Kidney (tissue), 14 donors: Measurements from ENCODE around the gene ZFP1. TPM values are rescaled to one million over a fixed set of nuclear protein-coding genes. Genes with fewer than 3 reads are reported as not detected.
A peak's percentile ranks its signal among the peaks of the same experiment; 100 is the strongest.

Source experiments
- DNase-seq, 5 donors: peaks; one replicate each; pipeline ENCODE4 v3.0.0-alpha.2; 2013 to 2020
- FAIRE-seq: peaks from 2 replicates; lab custom pipeline; 2012; peaks lifted over from hg19 to GRCh38; lab: Jason Lieb, UNC
- H3K27ac ChIP-seq, 2 donors: one replicate each; pipeline ENCODE4 v1.7.0; 2013; ENCODE audit warnings: low read depth in 2 of 2, low read length in 2 of 2, inconsistent platforms in 1 of 2
- H3K27me3 ChIP-seq: one replicate; pipeline ENCODE4 v1.7.1; 2013; ENCODE audit warnings: low read length, inconsistent platforms; ENCODE audit not compliant: control insufficient read depth, insufficient read depth
- H3K36me3 ChIP-seq, 3 donors: one replicate each; pipeline versions ENCODE4 v1.7.0 to v1.7.1; 2013; ENCODE audit warnings: low read length in 3 of 3, control low read depth in 1 of 3, inconsistent platforms in 1 of 3; ENCODE audit not compliant: insufficient read depth in 3 of 3, control insufficient read depth in 2 of 3
- H3K4me1 ChIP-seq, 3 donors: one replicate each; pipeline versions ENCODE4 v1.7.0 to v1.7.1; 2013; ENCODE audit warnings: low read length in 3 of 3, inconsistent platforms in 1 of 3, low read depth in 1 of 3; ENCODE audit not compliant: control insufficient read depth in 2 of 3, insufficient read depth in 2 of 3
- H3K4me3 ChIP-seq, 3 donors: one replicate each; pipeline versions ENCODE4 v1.7.0 to v1.8.1; 2013; ENCODE audit warnings: low read length in 3 of 3, control low read depth in 1 of 3, inconsistent platforms in 1 of 3
- H3K9ac ChIP-seq, 3 donors: one replicate each; pipeline versions ENCODE4 v1.7.0 to v1.7.1; 2013; ENCODE audit warnings: low read length in 3 of 3, control low read depth in 1 of 3, inconsistent platforms in 1 of 3
- H3K9me3 ChIP-seq, 3 donors: one replicate each; pipeline versions ENCODE4 v1.7.0 to v1.7.1; 2013; ENCODE audit warnings: low read length in 3 of 3, control low read depth in 1 of 3, inconsistent platforms in 1 of 3; ENCODE audit not compliant: control insufficient read depth in 2 of 3, insufficient read depth in 1 of 3
- intact Hi-C: fragments of 100-400 bp; cut with DNase I; formaldehyde crosslinking; loops from one replicate; pipeline ENCODE4 v1.11.1; 2022
- polyA plus RNA-seq: library from polyadenylated mRNA; stranded (reverse); fragments of 350-450 nt; fragmentation: Illumina TruSeq; extraction: RNeasy Lipid Tissue Mini Kit (QIAGEN cat#74804); gene quantifications from one replicate; pipeline ENCODE4 v1.2.3, GENCODE V29; 2014; ENCODE audit warnings: low read depth, low replicate concordance; ENCODE audit not compliant: insufficient read depth
- total RNA-seq: library from RNA; stranded (reverse); fragmentation: NEBNext Ultra II Directional; extraction: Animal tissue kit (Norgen Biotek cat#: 25700); gene quantifications from one replicate; pipeline ENCODE4 v1.2.1, GENCODE V29; 2021
- TF ChIP-seq, protein P1 (sequence below): IDR thresholded peaks from 3 replicates; pipeline ENCODE4 v1.5.1; 2012; ENCODE audit warnings: mild to moderate bottlenecking, moderate library complexity, borderline replicate concordance; ENCODE audit not compliant: insufficient read depth; ENCODE audit errors: extremely low read depth
- donor health status: control.
- donor health status: control.
- donor health status: control.
- donor health status: control.
- donor health status: control.
- donor health status: DM: yes; HTN: yes; CAD: no.
- donor health status: Normal renal cell carcinoma (clear cell type).

ZFP1 gene
- total and polyA plus RNA-seq, 2 donors from 2014 or later = 4.6 to 9.2 TPM

GRCh38 chr16:75099738-75100602 is 48.4 kb upstream of the ZFP1 start:
- Histone ChIP-seq H3K4me3 (no peak overlapping the region), H3K4me1 (peaks cover 0 to 22% (median 11%) of the 10 kb centered on the region in 3 donors), H3K36me3 (peaks cover 0 to 2% (median 0%) of the 10 kb centered on the region in 3 donors), H3K9ac (no peak overlapping the region), H3K27ac (peak overlapping the region in 1 of 2 donors; percentile 61), H3K9me3 (no peaks in the 10 kb centered on the region), H3K27me3 (no peaks in the 10 kb centered on the region)
- DNase-seq = peak in 2 of 5 donors; percentile 61 to 76
- intact Hi-C loops = no loop called here
- no peak for FAIRE-seq
- TF ChIP-seq, protein P1, sequence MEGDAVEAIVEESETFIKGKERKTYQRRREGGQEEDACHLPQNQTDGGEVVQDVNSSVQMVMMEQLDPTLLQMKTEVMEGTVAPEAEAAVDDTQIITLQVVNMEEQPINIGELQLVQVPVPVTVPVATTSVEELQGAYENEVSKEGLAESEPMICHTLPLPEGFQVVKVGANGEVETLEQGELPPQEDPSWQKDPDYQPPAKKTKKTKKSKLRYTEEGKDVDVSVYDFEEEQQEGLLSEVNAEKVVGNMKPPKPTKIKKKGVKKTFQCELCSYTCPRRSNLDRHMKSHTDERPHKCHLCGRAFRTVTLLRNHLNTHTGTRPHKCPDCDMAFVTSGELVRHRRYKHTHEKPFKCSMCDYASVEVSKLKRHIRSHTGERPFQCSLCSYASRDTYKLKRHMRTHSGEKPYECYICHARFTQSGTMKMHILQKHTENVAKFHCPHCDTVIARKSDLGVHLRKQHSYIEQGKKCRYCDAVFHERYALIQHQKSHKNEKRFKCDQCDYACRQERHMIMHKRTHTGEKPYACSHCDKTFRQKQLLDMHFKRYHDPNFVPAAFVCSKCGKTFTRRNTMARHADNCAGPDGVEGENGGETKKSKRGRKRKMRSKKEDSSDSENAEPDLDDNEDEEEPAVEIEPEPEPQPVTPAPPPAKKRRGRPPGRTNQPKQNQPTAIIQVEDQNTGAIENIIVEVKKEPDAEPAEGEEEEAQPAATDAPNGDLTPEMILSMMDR = no peak

DNA sequence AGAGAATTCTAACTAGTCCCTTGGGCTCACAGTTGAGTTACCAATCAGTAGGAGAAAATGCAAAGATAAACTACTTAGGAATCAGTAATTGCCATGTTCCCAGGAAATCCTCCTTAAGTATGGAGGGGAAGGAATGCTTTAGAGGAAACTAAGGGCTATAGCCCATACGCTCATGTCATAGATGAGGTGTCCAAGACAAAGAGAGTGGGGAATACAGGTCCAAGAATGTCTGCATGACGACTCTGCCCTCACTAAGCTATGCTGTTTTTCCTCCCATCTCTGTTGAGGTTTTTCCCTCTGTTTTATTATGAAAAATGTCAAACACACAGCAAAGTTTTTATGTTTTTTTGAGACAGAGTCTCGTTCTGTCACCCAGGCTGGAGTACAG is 47.7 kb upstream of the ZFP1 start:
- Histone ChIP-seq H3K4me1 (peaks cover 0 to 26% (median 15%) of the 10 kb centered on the region in 3 donors), H3K4me3 (no peak overlapping the region), H3K27ac (no peak overlapping the region), H3K9ac (no peak overlapping the region), H3K27me3 (no peaks in the 10 kb centered on the region), H3K36me3 (no peaks in the 10 kb centered on the region), H3K9me3 (no peaks in the 10 kb centered on the region)
- FAIRE-seq = no peak
- TF ChIP-seq, protein P1 = no peak
- no peak for DNase-seq
- intact Hi-C loops = no loop called here

DNA sequence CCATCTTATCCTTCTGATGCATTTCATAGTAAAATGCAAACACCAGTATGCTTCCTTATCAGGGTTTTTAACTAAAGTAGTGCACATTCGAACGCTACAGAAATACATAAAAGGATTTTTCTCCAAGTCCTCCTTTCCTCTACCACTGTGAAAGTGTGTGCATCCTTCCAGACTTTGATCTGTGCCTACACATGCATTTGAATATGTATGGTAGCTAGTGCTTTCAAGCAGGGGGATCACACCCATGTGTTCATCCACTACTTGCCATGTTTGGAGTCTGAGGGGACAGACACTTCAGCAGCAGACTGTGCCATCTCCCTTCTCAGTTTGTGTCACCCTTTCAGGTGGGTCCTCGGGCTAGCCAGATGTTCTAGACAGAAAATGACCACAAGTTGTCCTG is 46.7 kb upstream of the ZFP1 start:
- Histone ChIP-seq H3K4me1 (peaks cover 0 to 31% (median 16%) of the 10 kb centered on the region in 3 donors), H3K9ac (no peak overlapping the region), H3K9me3 (no peaks in the 10 kb centered on the region), H3K36me3 (no peaks in the 10 kb centered on the region), H3K27ac (no peak overlapping the region), H3K4me3 (no peak overlapping the region), H3K27me3 (no peaks in the 10 kb centered on the region)
- DNase-seq = no peak
- TF ChIP-seq, protein P1 = no peak
- no peak for FAIRE-seq
- intact Hi-C loops = no loop called here
